BJ (cell line): Measurements from ENCODE around the gene SORBS2. TPM values are rescaled to one million over a fixed set of nuclear protein-coding genes. Genes with fewer than 3 reads are reported as not detected.

Experiments
- CTCF ChIA-PET: fragments of 350-600 bp; formaldehyde crosslinking; extraction: SDS; loops from one replicate; lab custom pipeline; 2021; ENCODE audit warnings: antibody characterized with exemption, inconsistent platforms; lab: Yijun Ruan, JAX
- POLR2A ChIA-PET: fragments of 300-600 bp; sonication (Branson Sonifier 250); formaldehyde crosslinking; extraction: SDS; loops from one replicate; lab custom pipeline; 2021; ENCODE audit warnings: antibody characterized with exemption; lab: Charles Lee
- DNase-seq: peaks from one replicate; pipeline ENCODE4 v3.0.0-alpha.2; 2011; ENCODE audit warnings: low read depth
- H3K27me3 ChIP-seq: 2 replicates; pipeline ENCODE4 v1.6.0; 2011; ENCODE audit warnings: low read length; ENCODE audit not compliant: control insufficient read depth, insufficient read depth
- H3K36me3 ChIP-seq: 2 replicates; pipeline ENCODE4 v1.5.1; 2011; ENCODE audit warnings: low read length; ENCODE audit not compliant: control insufficient read depth, insufficient read depth
- H3K4me3 ChIP-seq: 2 replicates; pipeline ENCODE4 v1.5.1; 2011; ENCODE audit warnings: low read depth, mild to moderate bottlenecking, control low read depth, low read length
- CTCF ChIP-seq: IDR thresholded peaks from 2 replicates; pipeline ENCODE4 v1.5.1; 2011; ENCODE audit warnings: low read depth, mild to moderate bottlenecking, control low read depth, inconsistent platforms, low read length, moderate library complexity; ENCODE audit not compliant: insufficient read depth
- polyA plus RNA-seq: library from polyadenylated mRNA; depleted of rRNA; stranded (reverse); fragments of >200 nt; gene quantifications from 2 replicates; pipeline ENCODE4 v1.2.3, GENCODE V29; 2011

Gene SORBS2
- polyA plus RNA-seq, 1 experiment: 9.1 TPM

- no peak for DNase-seq
- TF ChIP-seq CTCF: no peak
- H3K36me3 ChIP-seq: no peaks in the 10 kb centered on the region
- ChIA-PET POLR2A (no interaction called here), CTCF (no interaction called here)
- no peak overlapping the region for H3K4me3 ChIP-seq
- no peaks in the 10 kb centered on the region for H3K27me3 ChIP-seq
Measured at GRCh38 chr4:185672151-185672550, 139.8 kb downstream of the SORBS2 start.

- POLR2A ChIA-PET: no interaction called here
- Histone ChIP-seq H3K27me3 (no peaks in the 10 kb centered on the region), H3K36me3 (no peaks in the 10 kb centered on the region), H3K4me3 (no peak overlapping the region)
- no peak for DNase-seq
- TF ChIP-seq CTCF: no peak
- CTCF ChIA-PET: interaction anchor here (1.4 kb wide), 1 partner anchor 10 kb away, joined by 4 read pairs; no protein-coding TSS in a partner anchor
Measured at GRCh38 chr4:185671496-185671895, 140.5 kb downstream of the SORBS2 start.

- TF ChIP-seq CTCF: no peak
- DNase-seq: no peak
- POLR2A ChIA-PET: no interaction called here
- CTCF ChIA-PET: interaction anchor here (1.4 kb wide), 1 partner anchor 11 kb away, joined by 4 read pairs; no protein-coding TSS in a partner anchor
- Histone ChIP-seq H3K36me3 (no peaks in the 10 kb centered on the region), H3K27me3 (no peaks in the 10 kb centered on the region), H3K4me3 (no peak overlapping the region)
Measured at GRCh38 chr4:185671066-185671465, 140.9 kb downstream of the SORBS2 start.

- Histone ChIP-seq H3K27me3 (no peaks in the 10 kb centered on the region), H3K4me3 (no peak overlapping the region), H3K36me3 (no peaks in the 10 kb centered on the region)
- no peak for DNase-seq
- no peak for TF ChIP-seq CTCF
- CTCF ChIA-PET: interaction anchor here (0.7 to 2.1 kb wide), 3 partner anchors 12 to 352 kb away, joined by 3 to 8 read pairs (median 4); no protein-coding TSS in a partner anchor
- POLR2A ChIA-PET: no interaction called here
Measured at GRCh38 chr4:185669288-185669687, 142.7 kb downstream of the SORBS2 start.

GRCh38 chr4:185666156-185666555 lies 145.8 kb downstream of the SORBS2 start:
- DNase-seq: no peak
- ChIA-PET CTCF (no interaction called here), POLR2A (no interaction called here)
- Histone ChIP-seq H3K27me3 (no peaks in the 10 kb centered on the region), H3K36me3 (no peaks in the 10 kb centered on the region), H3K4me3 (no peak overlapping the region)
- no peak for TF ChIP-seq CTCF
